ENCODE measurements around the gene ARHGAP10.

DNA sequence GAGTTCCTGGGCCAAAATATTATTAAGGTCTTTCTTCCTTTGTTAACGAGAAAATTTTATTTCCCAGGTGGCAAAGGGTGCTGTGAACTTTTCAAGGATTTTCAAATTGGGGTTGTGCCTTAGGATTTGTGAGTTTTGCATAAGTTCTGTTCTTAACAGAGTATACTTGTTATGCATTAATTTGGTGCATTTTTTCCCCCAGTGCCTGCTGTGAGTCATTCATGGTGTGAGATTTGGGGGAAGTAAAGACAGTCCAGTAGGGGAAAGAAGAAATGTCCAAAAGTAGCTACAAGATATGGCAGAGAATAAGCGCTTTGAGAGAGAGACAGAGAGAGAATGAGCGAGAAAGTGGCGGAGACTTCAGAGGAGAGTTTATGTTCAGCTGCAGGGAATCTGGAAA lies 239.2 kb downstream of the ARHGAP10 start:
- TF ChIP-seq GATA2 (IDR thresholded peaks at IDR 0.05; ENCODE audit: low read depth, low read length) (no peak), GATA3 (IDR thresholded peaks at IDR 0.05; ENCODE audit: low read depth, low read length) (no peak)

Measured in SH-SY5Y (cell line).